COR-L47 (cell line): ENCODE results near the gene SLC44A2.
"Not testable (repeated sequence)": the region's sequence is repeated elsewhere in the genome, so short reads cannot be mapped to it uniquely, and the experiment has no call there.

Experiments used
- DNase-seq: peaks from one replicate; lab custom pipeline; 2025; lab: John Stamatoyannopoulos, UW

The SLC44A2 gene

DNA sequence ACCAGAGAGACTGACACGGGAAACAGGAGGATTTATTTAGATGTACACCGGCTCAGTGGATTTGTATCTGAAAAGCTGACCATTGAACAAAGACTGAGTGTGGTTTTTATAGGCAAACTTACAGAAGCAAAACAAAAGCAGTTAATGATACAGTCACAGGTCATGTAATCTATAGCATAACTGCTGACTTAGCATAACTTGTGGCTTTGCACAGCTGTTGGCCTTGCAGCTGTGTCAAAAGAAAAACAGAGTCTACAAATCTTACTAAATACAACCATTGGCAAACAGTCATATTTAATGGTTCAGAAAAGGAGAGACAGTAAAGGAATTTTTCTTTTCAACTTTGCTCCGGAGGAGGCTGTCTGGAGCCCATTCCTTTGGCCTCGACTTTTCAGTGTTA, 26.5 kb downstream of the SLC44A2 start:
- no peak for DNase-seq

DNA sequence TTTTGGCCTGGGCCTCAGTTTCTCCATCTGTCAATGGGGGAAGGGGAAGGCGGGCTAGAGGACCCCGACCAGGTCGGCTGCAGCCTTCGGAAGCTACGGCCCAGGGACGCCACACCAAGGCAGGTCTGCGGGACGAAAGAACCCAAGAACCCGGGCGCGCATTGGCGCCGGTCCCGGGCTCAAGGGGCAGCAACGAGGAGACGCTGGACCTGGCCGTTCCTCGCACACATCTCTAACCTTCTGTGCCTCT, 28.1 kb downstream of the SLC44A2 start:
- no peak for DNase-seq

DNA sequence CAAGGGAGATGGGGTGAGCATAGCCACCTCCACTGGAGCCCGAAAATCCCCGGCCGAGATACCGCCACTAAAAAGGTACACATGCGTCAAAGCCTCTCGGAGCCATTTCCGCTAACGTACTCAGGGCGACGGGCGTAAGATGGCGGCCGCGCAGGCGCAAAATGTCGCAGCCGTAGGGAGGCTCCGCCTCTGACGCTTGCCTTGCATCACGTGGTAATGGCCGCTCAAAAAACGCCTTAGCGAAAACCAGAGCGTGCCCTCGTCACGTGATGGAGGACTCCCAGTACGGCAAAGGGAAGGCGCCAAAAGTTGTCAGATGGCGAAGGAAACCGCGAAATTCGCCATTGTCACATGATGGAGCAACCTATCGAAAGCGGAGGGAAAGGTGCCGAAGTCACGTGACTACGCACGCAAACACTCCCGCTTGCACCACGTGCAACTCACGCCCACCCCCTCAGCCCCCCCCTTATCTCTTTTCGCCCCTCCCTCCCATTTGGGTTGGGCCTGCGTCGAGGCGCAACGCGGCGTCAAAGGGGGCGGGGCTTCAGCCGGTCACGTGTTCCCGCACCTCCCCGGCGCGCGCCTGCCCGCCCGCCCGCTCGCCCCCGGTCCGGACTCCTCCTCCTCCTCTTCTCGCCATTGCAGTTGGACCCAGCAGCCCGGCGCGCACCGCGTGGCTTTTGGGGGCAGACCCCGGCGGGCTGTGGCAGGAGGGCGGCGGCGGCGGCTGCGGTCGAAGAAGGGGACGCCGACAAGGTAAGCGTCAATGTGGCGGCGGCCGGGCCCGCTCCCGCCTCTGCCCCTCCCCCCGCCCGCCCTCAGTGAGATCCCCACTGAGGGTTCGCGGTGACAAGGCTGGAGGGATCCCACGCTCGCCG, 28.6 kb downstream of the SLC44A2 start, which contains the start of gene ILF3:
TSS of gene ILF3 (plus strand) at position 615 of the 878 bp plus-strand sequence. CDS start 16,260 bp downstream, outside the sequence.
- peak; percentile 100 for DNase-seq

DNA sequence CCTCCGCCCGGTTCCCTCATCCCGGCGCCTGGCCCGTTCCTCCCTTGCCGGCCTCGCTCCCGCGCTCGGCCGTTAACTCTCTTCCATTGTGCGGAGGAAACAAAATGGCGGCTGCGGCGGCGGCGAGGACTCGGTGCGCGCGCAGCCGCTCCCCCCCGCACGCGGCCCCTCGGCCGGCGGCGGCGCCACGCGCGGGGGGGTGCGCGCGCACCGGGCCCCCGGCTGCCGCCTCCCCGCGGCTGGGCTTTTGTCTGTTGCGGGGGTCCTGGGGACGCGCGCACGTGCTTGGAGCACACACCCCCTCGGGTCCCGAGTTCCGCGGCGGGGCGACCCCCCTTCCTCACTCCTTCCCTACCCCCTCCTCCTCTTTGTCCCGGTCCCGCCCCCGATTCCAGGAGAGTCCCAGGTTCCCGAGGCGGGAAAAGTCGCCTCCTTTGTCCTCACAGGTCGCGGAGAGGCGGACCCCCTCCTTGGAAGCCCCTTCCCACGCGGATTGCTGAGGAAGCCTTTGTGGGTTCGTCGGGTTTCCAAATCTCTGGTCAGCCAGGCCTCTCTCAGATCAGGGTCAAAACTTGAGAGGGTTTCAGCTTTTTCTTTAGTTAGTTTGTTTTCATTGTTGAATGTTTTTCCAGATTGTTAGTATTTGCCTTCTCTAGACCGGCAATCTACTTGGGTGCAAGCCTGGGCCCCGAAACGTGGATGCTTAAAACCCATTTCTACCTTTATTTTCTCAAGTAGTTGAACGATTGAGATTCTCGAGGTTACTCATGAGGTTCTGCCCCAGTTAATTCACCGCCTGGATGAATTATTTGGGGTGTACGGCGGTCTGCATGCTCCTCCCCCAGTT, 29.5 kb downstream of the SLC44A2 start:
- peak; percentile 82 for DNase-seq

DNA sequence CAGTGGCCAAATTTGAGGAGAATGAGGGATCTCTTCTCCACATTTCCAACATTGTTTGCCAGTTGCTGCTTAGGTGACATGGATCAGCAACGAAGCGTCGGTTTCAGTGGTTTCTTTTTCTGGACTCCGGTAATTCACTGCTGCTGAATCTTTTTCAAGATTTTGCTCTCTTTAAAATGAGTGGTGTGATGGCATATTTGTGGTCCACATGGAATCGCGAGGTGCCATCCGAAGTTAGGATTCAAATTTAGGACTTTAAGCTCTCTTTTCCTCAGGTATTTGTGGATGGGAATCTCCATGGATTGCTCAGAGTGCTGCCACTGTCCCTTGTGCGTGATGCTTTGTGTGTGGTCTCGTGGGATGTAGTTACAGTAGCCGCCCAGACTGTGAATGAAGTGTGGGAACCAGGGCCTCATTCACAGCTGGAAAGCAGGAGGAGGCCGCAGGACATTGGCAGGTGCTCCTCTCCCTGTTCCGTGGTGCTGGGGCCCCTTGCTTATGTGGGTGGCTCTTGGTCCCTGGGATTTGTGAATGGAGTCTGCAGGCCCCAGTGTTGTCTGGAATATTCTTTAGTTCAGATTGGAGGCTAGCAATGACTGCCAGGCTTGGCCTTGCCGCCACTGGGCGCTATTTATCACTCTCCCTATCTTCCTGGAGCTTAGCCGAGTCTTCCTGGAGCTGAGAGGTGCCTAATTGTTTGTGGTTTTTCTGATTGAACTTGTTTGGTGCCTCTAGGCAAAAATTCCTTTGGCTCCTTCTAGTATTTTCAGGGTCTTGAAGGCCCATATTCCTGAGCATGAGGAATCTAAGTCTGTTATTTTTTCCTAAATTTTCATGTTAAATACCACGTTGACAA, 30.3 kb downstream of the SLC44A2 start:
- DNase-seq = peak; percentile 48

DNA sequence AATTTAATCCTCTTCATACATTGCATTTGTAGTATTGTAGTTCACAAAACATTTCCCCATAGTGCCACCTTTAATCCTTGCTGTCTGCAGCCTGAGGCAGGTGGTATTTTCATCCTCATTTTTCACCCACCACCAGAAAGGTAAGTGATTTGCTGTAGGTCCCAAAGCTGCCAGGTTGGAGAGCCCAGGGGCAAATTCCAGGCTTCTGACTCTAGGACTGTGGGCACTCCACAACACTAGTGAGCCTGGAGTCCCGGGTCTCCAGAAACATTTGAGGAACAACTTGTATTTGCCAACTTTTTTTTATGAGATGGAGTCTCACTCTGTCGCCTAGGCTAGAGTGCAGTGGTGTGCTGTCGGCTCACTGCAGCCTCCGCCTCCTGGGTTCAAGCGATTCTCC, 35.0 kb downstream of the SLC44A2 start:
- DNase-seq = no peak

DNA sequence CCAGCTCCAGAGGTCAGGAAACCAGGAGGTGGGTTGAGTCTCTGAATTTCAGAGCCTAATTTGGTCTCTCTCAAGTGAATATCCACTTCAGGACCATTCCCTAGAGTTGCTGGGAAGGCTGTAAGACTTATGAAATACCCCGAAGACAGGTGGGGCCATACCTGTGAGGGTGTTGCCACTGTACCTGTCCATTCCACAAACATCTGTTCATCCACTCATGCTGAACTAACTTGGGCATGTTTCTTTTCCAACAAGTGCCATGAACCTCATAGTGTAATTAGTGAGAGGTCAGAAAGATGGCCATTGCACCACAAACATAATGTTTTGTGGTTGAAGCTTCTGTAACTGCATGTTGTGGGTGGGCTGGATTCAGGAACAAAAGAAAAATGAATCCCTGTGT, 36.6 kb downstream of the SLC44A2 start:
- DNase-seq = no peak

DNA sequence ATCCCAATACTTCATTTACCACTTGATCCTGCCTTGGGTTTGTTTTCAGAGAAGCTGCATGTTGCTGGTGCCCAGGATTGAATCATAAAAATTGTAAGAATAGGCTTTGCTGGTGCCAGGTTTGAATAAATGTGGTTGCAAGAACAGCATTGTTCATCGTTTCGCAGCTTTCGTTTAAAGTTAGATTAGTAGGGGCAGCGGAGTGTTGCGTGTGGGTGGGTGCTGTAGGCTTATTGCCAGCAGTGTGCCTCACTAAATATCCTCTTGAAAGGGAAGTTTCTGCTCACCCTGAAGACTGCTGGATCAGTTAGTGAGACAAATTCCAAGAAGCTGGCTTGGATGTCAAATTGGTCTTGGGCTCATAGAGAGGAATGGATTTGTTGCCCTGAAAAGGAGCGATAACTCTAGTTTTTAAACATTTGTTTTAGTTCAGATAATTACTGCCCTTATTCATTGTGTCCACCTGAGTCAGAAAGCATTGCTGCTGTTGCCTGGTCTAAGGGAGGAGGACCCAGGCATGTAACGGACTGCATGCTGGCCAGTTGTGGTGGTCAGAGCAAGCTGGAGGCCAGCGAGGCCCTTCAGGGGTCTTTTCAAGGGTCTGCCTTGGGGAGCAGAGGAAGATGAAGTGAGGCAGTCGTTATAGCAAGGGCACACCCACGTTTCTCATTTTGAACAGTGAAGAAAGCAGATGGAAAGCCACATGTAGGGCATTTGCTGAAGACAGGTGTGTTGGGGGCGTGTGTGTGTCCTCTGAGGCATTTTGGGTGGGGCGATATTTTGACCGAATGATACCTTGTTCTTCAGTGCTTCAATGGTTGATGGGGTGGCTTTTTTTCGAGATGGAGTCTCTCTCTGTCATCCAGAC, 37.3 kb downstream of the SLC44A2 start:
- no peak for DNase-seq

DNA sequence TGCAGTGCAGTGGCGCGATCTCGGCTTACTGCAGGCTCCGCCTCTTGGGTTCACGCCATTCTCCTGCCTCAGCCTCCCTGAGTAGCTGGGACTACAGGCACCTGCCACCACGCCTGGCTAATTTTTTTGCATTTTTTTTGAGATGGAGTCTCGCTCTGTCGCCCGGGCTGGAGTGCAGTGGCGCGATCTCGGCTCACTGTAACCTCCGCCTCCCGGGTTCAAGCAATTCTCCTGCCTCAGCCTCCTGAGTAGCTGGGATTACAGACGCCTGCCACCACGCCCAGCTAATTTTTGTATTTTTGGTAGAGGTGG, 37.9 kb downstream of the SLC44A2 start:
- DNase-seq = not testable (repeated sequence)

DNA sequence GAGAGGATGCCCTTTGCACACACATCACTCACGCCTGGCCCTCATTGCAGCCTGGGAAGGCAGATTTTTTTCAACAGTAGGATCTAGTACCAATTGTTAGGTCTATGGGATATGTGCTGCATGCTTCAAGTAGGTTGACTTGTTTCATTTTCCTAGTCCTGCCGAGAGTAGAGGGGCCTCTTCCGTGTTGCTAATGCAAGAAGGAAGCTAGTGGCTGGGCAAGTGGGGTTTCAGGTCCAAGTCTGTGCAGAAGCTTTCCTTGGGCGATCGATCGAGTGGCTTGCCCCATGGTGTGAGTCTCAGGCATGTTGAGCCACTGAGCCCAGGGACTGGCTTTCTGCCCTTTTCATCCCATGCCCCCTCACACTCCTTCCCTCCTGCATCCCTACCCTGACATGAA, 42.5 kb downstream of the SLC44A2 start:
- DNase-seq = no peak

DNA sequence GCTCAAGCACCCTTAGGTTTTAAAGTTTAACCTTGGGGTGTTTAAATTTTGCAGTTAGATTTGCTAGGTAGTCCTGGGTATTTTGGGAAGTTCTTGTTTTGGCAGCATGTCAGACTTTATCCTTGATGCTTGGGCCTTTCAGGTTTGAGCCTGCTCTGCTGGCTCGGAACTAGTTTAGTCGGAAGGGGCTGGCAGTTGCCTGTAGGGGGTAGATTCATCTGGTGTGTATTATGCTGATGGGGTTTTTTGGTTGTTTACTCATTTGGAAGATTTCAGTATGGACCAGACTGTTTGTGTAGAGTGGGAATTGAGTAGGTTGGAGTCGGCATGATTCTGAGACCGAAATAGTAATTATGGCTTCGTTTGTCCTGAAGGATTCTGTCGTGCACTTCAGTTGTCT, 43.9 kb downstream of the SLC44A2 start:
- DNase-seq = no peak

DNA sequence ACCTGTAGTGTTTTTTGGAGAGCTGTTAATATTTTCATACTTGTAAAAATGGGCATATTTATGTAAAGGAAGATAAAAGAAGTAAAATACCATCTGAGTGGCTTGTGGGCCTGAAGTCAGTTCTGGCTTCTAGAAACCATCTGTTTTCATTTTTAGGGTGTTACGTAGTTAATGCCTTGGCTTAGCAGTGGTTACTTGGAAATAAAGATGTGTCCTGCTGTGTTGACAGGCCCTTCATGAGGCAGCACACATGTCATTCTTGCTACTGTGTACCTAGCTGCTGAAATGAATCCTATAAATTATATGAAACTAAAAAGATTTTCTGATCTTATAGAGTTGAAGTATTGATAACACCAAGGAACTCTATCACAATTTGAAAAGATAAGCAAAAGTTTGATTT, 44.8 kb downstream of the SLC44A2 start:
- no peak for DNase-seq

DNA sequence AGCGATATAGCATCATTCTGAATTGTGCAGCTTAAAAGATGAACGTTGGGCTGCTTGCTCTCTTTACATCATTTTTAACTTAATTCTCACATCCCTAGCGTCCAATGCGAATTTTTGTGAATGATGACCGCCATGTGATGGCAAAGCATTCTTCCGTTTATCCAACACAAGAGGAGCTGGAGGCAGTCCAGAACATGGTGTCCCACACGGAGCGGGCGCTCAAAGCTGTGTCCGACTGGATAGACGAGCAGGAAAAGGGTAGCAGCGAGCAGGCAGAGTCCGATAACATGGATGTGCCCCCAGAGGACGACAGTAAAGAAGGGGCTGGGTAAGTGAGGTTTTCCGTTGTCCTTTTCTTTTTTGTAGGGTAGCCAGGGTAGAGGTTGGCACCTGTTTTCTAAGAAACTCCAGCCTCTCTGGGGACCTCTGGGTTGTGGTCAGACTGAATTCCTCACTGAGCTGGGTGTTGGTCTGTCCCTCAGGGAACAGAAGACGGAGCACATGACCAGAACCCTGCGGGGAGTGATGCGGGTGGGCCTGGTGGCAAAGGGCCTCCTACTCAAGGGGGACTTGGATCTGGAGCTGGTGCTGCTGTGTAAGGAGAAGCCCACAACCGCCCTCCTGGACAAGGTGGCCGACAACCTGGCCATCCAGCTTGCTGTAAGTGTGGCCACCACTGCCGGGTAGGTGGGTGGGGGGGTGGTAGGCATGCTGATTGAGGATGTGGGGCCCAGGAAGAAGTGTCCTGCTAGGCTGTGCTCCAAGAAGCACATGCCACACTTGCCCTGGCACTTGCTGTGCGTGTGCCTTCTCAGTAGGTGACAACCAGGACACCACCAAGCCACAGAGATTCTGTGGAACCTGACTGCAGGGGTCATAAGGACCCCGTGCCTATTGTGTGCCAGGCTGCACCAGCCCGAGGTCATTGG, 45.8 kb downstream of the SLC44A2 start:
- DNase-seq = no peak

DNA sequence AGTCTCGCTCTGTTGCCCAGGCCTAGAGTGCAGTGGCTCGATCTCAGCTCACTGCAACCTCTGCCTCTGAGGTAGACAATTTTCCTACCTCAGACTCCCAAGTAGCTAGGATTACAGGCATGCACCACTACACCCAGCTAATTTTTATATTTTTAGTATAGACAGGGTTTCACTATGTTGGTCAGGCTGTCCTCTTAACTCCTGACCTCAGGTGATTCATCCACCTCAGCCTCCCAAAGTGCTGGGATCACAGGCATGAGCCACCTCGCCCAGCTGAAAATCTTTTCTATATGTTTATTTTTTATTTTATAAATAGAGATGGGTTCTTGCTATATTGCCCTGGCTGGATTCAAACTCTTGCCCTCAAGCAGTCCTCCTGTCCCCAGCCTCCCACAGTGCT, 46.6 kb downstream of the SLC44A2 start:
- not testable (repeated sequence) for DNase-seq

DNA sequence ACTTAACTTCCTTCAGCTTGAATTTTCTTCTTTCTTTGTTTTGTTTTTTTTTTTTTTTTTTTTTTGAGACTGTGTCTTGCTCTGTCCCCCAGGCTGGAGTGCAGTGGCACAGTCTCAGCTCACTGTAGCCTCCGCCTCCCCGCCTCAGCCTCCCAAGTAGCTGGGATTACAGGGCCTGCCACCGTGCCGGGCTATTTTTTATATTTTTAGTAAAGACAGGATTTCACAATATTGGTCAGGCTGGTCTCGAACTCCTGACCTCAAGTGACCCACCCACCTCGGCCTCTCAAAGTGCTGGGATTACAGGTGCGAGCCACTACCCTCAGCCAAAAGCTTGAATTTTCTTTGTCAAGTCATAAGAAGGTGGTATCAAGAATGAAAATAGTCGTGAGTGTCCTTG, 49.9 kb downstream of the SLC44A2 start:
- DNase-seq = not testable (repeated sequence)

DNA sequence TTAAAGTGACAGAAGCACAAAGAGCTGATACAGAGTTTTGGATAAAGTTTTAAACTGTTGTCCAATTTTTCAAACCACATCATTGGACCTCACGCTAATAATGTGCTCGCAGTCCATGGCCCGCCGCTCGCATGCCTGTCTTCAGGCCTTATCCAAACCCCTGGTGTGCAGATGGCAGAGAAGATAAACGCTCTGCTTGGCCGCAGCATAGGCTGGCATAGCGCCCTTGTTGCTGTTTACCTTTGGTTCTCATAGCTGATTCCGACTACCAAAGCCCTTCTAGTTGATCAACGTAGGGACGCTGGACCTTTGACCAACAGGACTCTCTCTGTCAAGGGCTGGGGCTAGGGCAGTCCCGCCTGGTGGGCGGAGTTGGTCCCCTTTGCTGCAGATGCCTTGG, 52.4 kb downstream of the SLC44A2 start:
- no peak for DNase-seq

DNA sequence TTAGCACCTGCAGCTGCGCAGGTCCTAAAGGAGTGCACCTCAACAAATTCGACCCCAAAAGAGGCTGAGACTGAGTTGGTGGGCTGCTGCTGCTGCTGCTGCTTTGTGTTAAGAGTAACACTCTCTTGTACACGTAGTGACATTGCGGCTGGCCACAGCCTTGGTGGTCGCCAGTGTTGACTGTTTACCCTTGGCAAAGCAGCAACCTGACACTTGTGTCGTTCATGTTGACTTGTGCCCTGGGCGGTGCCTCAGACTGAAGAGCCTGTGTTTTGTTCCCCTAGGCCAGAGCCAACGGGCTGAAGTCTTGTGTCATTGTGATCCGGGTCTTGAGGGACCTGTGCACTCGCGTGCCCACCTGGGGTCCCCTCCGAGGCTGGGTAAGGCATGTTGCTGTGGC, 53.5 kb downstream of the SLC44A2 start:
- no peak for DNase-seq

DNA sequence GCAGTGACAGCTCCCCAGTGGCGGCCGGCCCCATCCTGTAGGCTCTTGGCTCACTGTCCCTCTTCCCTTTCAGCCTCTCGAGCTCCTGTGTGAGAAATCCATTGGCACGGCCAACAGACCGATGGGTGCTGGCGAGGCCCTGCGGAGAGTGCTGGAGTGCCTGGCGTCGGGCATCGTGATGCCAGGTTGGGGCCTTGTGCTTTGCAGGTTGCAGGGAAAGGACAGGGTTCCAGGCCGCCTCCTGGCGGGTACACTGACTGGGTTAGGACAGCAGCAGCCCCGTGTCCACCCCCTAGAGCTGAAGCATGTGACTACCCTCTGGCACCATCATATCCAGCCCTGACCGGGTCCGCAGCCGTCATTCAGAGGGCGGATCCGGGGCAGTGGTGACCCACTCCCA, 54.4 kb downstream of the SLC44A2 start:
- no peak for DNase-seq

DNA sequence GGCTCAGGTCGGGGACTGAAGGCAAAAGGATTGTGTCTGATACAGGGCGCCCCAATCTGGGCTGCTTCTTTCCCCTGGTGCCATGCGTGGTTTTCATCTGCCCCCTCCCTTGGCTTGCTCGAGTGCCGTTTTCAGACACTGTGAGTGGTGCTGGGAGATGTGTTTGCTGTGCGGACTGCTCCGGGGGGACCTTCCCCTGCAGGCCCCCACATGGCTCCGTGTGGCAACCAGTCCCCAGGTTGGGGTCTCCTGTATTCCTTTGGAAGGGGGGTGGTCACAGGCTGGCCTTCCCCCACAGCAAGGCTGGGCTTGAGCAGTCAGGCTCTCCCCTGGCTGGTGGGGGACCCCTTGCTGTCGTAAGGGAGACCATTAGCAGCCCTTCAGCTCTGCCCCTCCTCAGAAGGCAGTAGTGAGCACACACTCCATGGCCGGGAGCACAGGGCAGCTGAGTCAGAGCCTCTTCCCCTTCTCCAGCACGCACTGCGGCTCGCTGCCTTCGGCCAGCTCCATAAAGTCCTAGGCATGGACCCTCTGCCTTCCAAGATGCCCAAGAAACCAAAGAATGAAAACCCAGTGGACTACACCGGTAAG, 55.3 kb downstream of the SLC44A2 start:
- no peak for DNase-seq

DNA sequence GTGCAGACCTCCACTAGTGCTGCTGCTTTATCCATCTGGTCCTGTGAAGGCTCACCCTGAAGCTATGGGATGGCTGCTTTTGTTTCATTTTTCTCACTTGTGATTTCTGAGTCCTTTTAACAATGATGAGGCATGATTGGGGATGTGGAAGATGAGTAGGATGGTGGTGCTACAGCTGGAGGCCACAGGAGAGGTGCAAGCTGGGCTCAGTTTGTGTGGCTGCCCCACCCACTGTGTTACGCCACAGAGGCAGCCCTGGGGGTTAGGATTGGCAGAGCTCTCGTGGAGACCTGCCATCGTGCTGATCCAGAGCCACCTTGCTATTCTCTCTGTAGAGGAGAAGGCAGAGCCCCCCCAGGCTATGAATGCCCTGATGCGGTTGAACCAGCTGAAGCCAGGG, 56.3 kb downstream of the SLC44A2 start:
- DNase-seq = no peak
